Tibial nerve (tissue), 4 donors: ENCODE data around the gene SLC39A11. TPM values are rescaled to one million over a fixed set of nuclear protein-coding genes. Genes with fewer than 3 reads are reported as not detected.
"Not testable (repeated sequence)": the region's sequence is repeated elsewhere in the genome, so short reads cannot be mapped to it uniquely, and the experiment has no call there.

Source experiments
- DNase-seq, 2 donors: peaks; one replicate each; pipeline ENCODE4 v3.0.0-alpha.2; 2019; ENCODE audit warnings: low spot score in 2 of 2
- H3K27ac ChIP-seq, 4 donors: fragments of 200-600 bp; sonication (generic) in 3 of 4; one replicate each; pipeline ENCODE4 v1.5.1; 2017 to 2019; ENCODE audit warnings: mild to moderate bottlenecking in 1 of 4
- H3K27me3 ChIP-seq, 2 donors: fragments of 200-600 bp; sonication (generic) in 1 of 2; one replicate each; pipeline versions ENCODE4 v1.5.1 to v1.6.0; 2017 to 2019
- H3K36me3 ChIP-seq, 3 donors: fragments of 200-600 bp; sonication (generic); one replicate each; pipeline ENCODE4 v1.5.1; 2018 to 2019
- H3K4me1 ChIP-seq, 4 donors: fragments of 200-600 bp; sonication (generic) in 3 of 4; one replicate each; pipeline ENCODE4 v1.5.1; 2017 to 2019
- H3K4me3 ChIP-seq, 4 donors: fragments of 200-600 bp; sonication (generic) in 3 of 4; one replicate each; pipeline ENCODE4 v1.5.1; 2017 to 2019; ENCODE audit warnings: mild to moderate bottlenecking in 1 of 4, moderate library complexity in 1 of 4
- H3K9me3 ChIP-seq, 4 donors: fragments of 200-600 bp; sonication (generic) in 3 of 4; one replicate each; pipeline ENCODE4 v1.5.1; 2017 to 2019
- CTCF ChIP-seq, 5 experiments: fragments of 200-600 bp in 3 of 5; fragments of 450-650 bp in 2 of 5; sonication (generic) in 3 of 5; IDR thresholded peaks; one replicate each; pipeline ENCODE4 v1.5.1; 2016 to 2019; ENCODE audit warnings: antibody characterized with exemption in 5 of 5, mild to moderate bottlenecking in 3 of 5, moderate library complexity in 2 of 5
- EP300 ChIP-seq, 2 donors: sonication (generic); formaldehyde crosslinking; IDR thresholded peaks; one replicate each; pipeline ENCODE4 v1.6.1; 2017; ENCODE audit warnings: antibody characterized with exemption in 2 of 2, mild to moderate bottlenecking in 1 of 2
- POLR2A ChIP-seq, 2 donors: fragments of 450-650 bp; IDR thresholded peaks; one replicate each; pipeline ENCODE4 v1.6.1; 2017; ENCODE audit warnings: antibody characterized with exemption in 2 of 2, mild to moderate bottlenecking in 2 of 2, moderate library complexity in 2 of 2
- WGBS, 2 donors: methylation state at CpG; one replicate each; pipeline ENCODE4 v1.1.5; 2018; 5-methylcytosine and 5-hydroxymethylcytosine counted together
- total RNA-seq, 4 donors: library from RNA; depleted of rRNA; stranded (reverse); fragments of >200 nt; gene quantifications; one replicate each; pipeline ENCODE4 v1.1.0, GENCODE V29; 2016

SLC39A11 gene
- total RNA-seq, 4 donors from 2014 or later, result 19.9 to 48.4 (median 37.5) TPM

- WGBS, 2 donors, result 96 to 97% methylated on average over 5 of the region's 5 CpGs
- Histone ChIP-seq H3K9me3 (peaks cover 0 to 12% (median 0%) of the 10 kb centered on the region in 4 donors), H3K27ac (no peak overlapping the region)
Measured at GRCh38 chr17:72775237-72775636, 317.3 kb downstream of the SLC39A11 start.

GRCh38 chr17:72774236-72774635 is 318.3 kb downstream of the SLC39A11 start:
- TF ChIP-seq CTCF (IDR thresholded peaks at IDR 0.05) (no peak), EP300 (IDR thresholded peaks at IDR 0.05) (no peak), POLR2A (IDR thresholded peaks at IDR 0.05) (no peak)
- Histone ChIP-seq H3K9me3 (peaks cover 0 to 21% (median 0%) of the 10 kb centered on the region in 4 donors), H3K4me1 (no peaks in the 10 kb centered on the region), H3K27ac (no peak overlapping the region), H3K27me3 (no peaks in the 10 kb centered on the region), H3K36me3 (peaks cover 0 to 68% (median 0%) of the 10 kb centered on the region in 3 donors), H3K4me3 (no peak overlapping the region)
- 93% methylated on average over 4 of the region's 4 CpGs for WGBS, 2 donors
- DNase-seq, result no peak

More at GRCh38 chr17:72775237-72775636, 317.3 kb downstream of the SLC39A11 start:
- Histone ChIP-seq H3K4me1 (no peaks in the 10 kb centered on the region), H3K4me3 (no peak overlapping the region), H3K36me3 (peaks cover 0 to 58% (median 0%) of the 10 kb centered on the region in 3 donors), H3K27me3 (no peaks in the 10 kb centered on the region)
- no peak for DNase-seq
- no peak for TF ChIP-seq EP300 (IDR thresholded peaks at IDR 0.05)
- no peak for TF ChIP-seq CTCF (IDR thresholded peaks at IDR 0.05)
- no peak for TF ChIP-seq POLR2A (IDR thresholded peaks at IDR 0.05)

- Histone ChIP-seq H3K9me3 (peaks cover 0 to 29% (median 0%) of the 10 kb centered on the region in 4 donors), H3K36me3 (peaks cover 0 to 74% (median 0%) of the 10 kb centered on the region in 3 donors)
- H3K4me3 ChIP-seq, H3K27ac ChIP-seq, H3K4me1 ChIP-seq, DNase-seq, H3K27me3 ChIP-seq: not testable (repeated sequence)
- 95 to 96% methylated on average over 1 of the region's 1 CpG for WGBS, 2 donors
Measured at GRCh38 chr17:72773225-72773624, 319.3 kb downstream of the SLC39A11 start.

- H3K27ac ChIP-seq, result no peak overlapping the region
- no peak for DNase-seq
- peaks cover 0 to 81% (median 0%) of the 10 kb centered on the region in 3 donors for H3K36me3 ChIP-seq
- H3K4me3 ChIP-seq, result no peak overlapping the region
- no peaks in the 10 kb centered on the region for H3K4me1 ChIP-seq
- no peaks in the 10 kb centered on the region for H3K27me3 ChIP-seq
- TF ChIP-seq EP300 (IDR thresholded peaks at IDR 0.05) (no peak), CTCF (IDR thresholded peaks at IDR 0.05) (no peak), POLR2A (IDR thresholded peaks at IDR 0.05) (no peak)
- 96 to 99% methylated on average over 7 of the region's 7 CpGs for whole genome bisulfite sequencing, 2 donors
- peaks cover 0 to 37% (median 0%) of the 10 kb centered on the region in 4 donors for H3K9me3 ChIP-seq
Measured at GRCh38 chr17:72772331-72772821, 320.1 kb downstream of the SLC39A11 start.

- Histone ChIP-seq H3K36me3 (peaks cover 0 to 82% (median 0%) of the 10 kb centered on the region in 3 donors), H3K27ac (no peak overlapping the region), H3K9me3 (peaks cover 0 to 42% (median 0%) of the 10 kb centered on the region in 4 donors), H3K4me1 (no peaks in the 10 kb centered on the region), H3K4me3 (no peak overlapping the region), H3K27me3 (no peaks in the 10 kb centered on the region)
- 86 to 94% methylated on average over 3 of the region's 3 CpGs for WGBS, 2 donors
- no peak for DNase-seq
- TF ChIP-seq POLR2A (IDR thresholded peaks at IDR 0.05) (no peak), EP300 (IDR thresholded peaks at IDR 0.05) (no peak), CTCF (IDR thresholded peaks at IDR 0.05) (no peak)
Measured at GRCh38 chr17:72771734-72772133, 320.8 kb downstream of the SLC39A11 start.
